ENCODE results near the gene CKB. TPM values are rescaled to one million over a fixed set of nuclear protein-coding genes. Genes with fewer than 3 reads are reported as not detected.

The CKB gene
- total RNA-seq, 4 donors from 2014 or later, result 75.6 to 249 (median 141) TPM

- WGBS, 2 donors, result 51 to 56% methylated on average over 6 to 7 of the region's 7 CpGs
- DNase-seq (ENCODE audit: low spot score in 2 of 2), result no peak
- Histone ChIP-seq H3K9me3 (no peaks in the 10 kb centered on the region), H3K27ac (no peak overlapping the region), H3K27me3 (no peaks in the 10 kb centered on the region), H3K4me3 (no peak overlapping the region), H3K36me3 (peaks cover 0 to 51% (median 0%) of the 10 kb centered on the region in 3 donors), H3K4me1 (peaks cover 0 to 74% (median 34%) of the 10 kb centered on the region in 4 donors)
- no peak for TF ChIP-seq CTCF (IDR thresholded peaks at IDR 0.05)
Measured at GRCh38 chr14:103530390-103530789, 7.8 kb upstream of the CKB start.

- Histone ChIP-seq H3K4me3 (peak overlapping the region; percentile 74 to 95 (median 82)), H3K9me3 (no peaks in the 10 kb centered on the region), H3K27me3 (no peaks in the 10 kb centered on the region), H3K4me1 (peaks cover 0 to 66% (median 31%) of the 10 kb centered on the region in 4 donors), H3K27ac (peak overlapping the region; percentile 92 to 98 (median 94)), H3K36me3 (peaks cover 0 to 44% (median 0%) of the 10 kb centered on the region in 3 donors)
- TF ChIP-seq EP300 (IDR thresholded peaks at IDR 0.05) (no peak), POLR2A (IDR thresholded peaks at IDR 0.05) (no peak)
- DNase-seq (ENCODE audit: low spot score in 2 of 2), result no peak
- WGBS, 2 donors, result 50 to 54% methylated on average over 33 to 37 of the region's 42 CpGs
Measured at GRCh38 chr14:103529383-103530365, 7.0 kb upstream of the CKB start.

- Histone ChIP-seq H3K4me3 (peak within 1 kb of the TSS; percentile 74 to 95 (median 82)), H3K9me3 (no peaks in the 10 kb centered on the region), H3K27me3 (no peaks in the 10 kb centered on the region), H3K36me3 (peaks cover 0 to 35% (median 0%) of the 10 kb centered on the region in 3 donors), H3K27ac (peak within 1 kb of the TSS; percentile 92 to 98 (median 94)), H3K4me1 (peaks cover 0 to 62% (median 31%) of the 10 kb centered on the region in 4 donors)
- DNase-seq (ENCODE audit: low spot score in 2 of 2), result peak; percentile 80 to 84
- TF ChIP-seq EP300 (IDR thresholded peaks at IDR 0.05) (peak; percentile 11 to 84), CTCF (IDR thresholded peaks at IDR 0.05) (no peak)
- WGBS, 2 donors, result 1% methylated on average over 13 to 53 of the region's 70 CpGs
Measured at GRCh38 chr14:103528587-103529382, 6.2 kb upstream of the CKB start, which contains the start of gene TRMT61A. TRMT61A (plus strand) TSS chr14:103529196; CDS start chr14:103529979, 783 bp downstream.

GRCh38 chr14:103528146-103528586 is 5.5 kb upstream of the CKB start:
- no peak for DNase-seq (ENCODE audit: low spot score in 2 of 2)
- Histone ChIP-seq H3K9me3 (no peaks in the 10 kb centered on the region), H3K27me3 (no peaks in the 10 kb centered on the region), H3K27ac (peak overlapping the region; percentile 92 to 98 (median 94)), H3K4me1 (peaks cover 0 to 68% (median 33%) of the 10 kb centered on the region in 4 donors), H3K4me3 (peak overlapping the region; percentile 74 to 95 (median 82)), H3K36me3 (peaks cover 0 to 29% (median 0%) of the 10 kb centered on the region in 3 donors)
- no peak for TF ChIP-seq CTCF (IDR thresholded peaks at IDR 0.05)
- no peak for TF ChIP-seq EP300 (IDR thresholded peaks at IDR 0.05)
- no peak for TF ChIP-seq POLR2A (IDR thresholded peaks at IDR 0.05)
- 16 to 19% methylated on average over 9 to 10 of the region's 10 CpGs for WGBS, 2 donors

GRCh38 chr14:103527408-103528145 is 4.9 kb upstream of the CKB start:
- Histone ChIP-seq H3K27ac (peak overlapping the region; percentile 92 to 98 (median 94)), H3K9me3 (no peaks in the 10 kb centered on the region), H3K27me3 (no peaks in the 10 kb centered on the region), H3K4me3 (peak overlapping the region in 1 of 4 donors; percentile 95), H3K4me1 (peaks cover 0 to 71% (median 38%) of the 10 kb centered on the region in 4 donors), H3K36me3 (peaks cover 0 to 23% (median 0%) of the 10 kb centered on the region in 3 donors)
- no peak for TF ChIP-seq POLR2A (IDR thresholded peaks at IDR 0.05)
- no peak for TF ChIP-seq EP300 (IDR thresholded peaks at IDR 0.05)
- no peak for TF ChIP-seq CTCF (IDR thresholded peaks at IDR 0.05)
- WGBS, 2 donors, result 73 to 76% methylated on average over 14 of the region's 14 CpGs
- no peak for DNase-seq (ENCODE audit: low spot score in 2 of 2)
